HEK293 (cell line): ENCODE measurements around the gene SHISAL2A.

Experiments used
- AEBP2 ChIP-seq: fragments of 450-650 bp; formaldehyde crosslinking; IDR thresholded peaks from 2 replicates; pipeline ENCODE4 v1.5.1; 2016; ENCODE audit warnings: missing biosample characterization, missing genetic modification characterization, borderline replicate concordance
- BCL11B ChIP-seq: fragments of 450-650 bp; formaldehyde crosslinking; IDR thresholded peaks from 2 replicates; pipeline ENCODE4 v1.5.1; 2016; ENCODE audit warnings: low read depth, missing biosample characterization, missing genetic modification characterization
- HIC1 ChIP-seq: fragments of 450-650 bp; formaldehyde crosslinking; IDR thresholded peaks from 2 replicates; pipeline ENCODE4 v1.5.1; 2016; ENCODE audit warnings: missing biosample characterization, missing genetic modification characterization
- KLF17 ChIP-seq: fragments of 450-650 bp; formaldehyde crosslinking; IDR thresholded peaks from 2 replicates; pipeline ENCODE4 v1.5.1; 2016; ENCODE audit warnings: missing biosample characterization, missing genetic modification characterization
- SCRT2 ChIP-seq: fragments of 450-650 bp; formaldehyde crosslinking; IDR thresholded peaks from 2 replicates; pipeline ENCODE4 v1.5.1; 2016; ENCODE audit warnings: missing biosample characterization, missing genetic modification characterization
- ZBTB20 ChIP-seq: fragments of 450-650 bp; formaldehyde crosslinking; IDR thresholded peaks from 2 replicates; pipeline ENCODE4 v1.5.1; 2016; ENCODE audit warnings: missing biosample characterization, missing genetic modification characterization
- ZBTB21 ChIP-seq: fragments of 450-650 bp; formaldehyde crosslinking; IDR thresholded peaks from 2 replicates; pipeline ENCODE4 v1.5.1; 2017; ENCODE audit warnings: missing biosample characterization, missing genetic modification characterization
- ZBTB6 ChIP-seq: fragments of 450-650 bp; formaldehyde crosslinking; IDR thresholded peaks from 2 replicates; pipeline ENCODE4 v1.5.1; 2017; ENCODE audit warnings: missing biosample characterization, missing genetic modification characterization
- ZEB2 ChIP-seq: fragments of 450-650 bp; formaldehyde crosslinking; IDR thresholded peaks from 2 replicates; pipeline ENCODE4 v1.5.1; 2016; ENCODE audit warnings: missing biosample characterization, missing genetic modification characterization
- ZFHX2 ChIP-seq: fragments of 450-650 bp; formaldehyde crosslinking; conservative IDR thresholded peaks from 2 replicates; pipeline ENCODE4 v1.5.1; 2016; ENCODE audit warnings: missing biosample characterization, missing genetic modification characterization
- ZNF10 ChIP-seq: fragments of 450-650 bp; formaldehyde crosslinking; IDR thresholded peaks from 2 replicates; pipeline ENCODE4 v1.5.1; 2017; ENCODE audit warnings: missing biosample characterization, missing genetic modification characterization
- ZNF114 ChIP-seq: fragments of 450-650 bp; formaldehyde crosslinking; IDR thresholded peaks from 2 replicates; pipeline ENCODE4 v1.5.0; 2017; ENCODE audit warnings: missing biosample characterization, missing genetic modification characterization
- ZNF184 ChIP-seq: fragments of 450-650 bp; IDR thresholded peaks from 2 replicates; pipeline ENCODE4 v1.5.1; 2018; ENCODE audit warnings: missing biosample characterization, mild to moderate bottlenecking, missing genetic modification characterization
- ZNF239 ChIP-seq: fragments of 450-650 bp; formaldehyde crosslinking; IDR thresholded peaks from 2 replicates; pipeline ENCODE4 v1.5.1; 2016; ENCODE audit warnings: missing biosample characterization, missing genetic modification characterization
- ZNF274 ChIP-seq, 2 experiments: fragments of 200-500 bp in 1 of 2; fragments of 450-650 bp in 1 of 2; sonication (Bioruptor generic) in 1 of 2; formaldehyde crosslinking in 1 of 2; IDR thresholded peaks; 2 replicates each; pipeline versions ENCODE4 v1.5.1 to v1.6.1; 2014 to 2016; ENCODE audit warnings: borderline replicate concordance in 1 of 2, inconsistent platforms in 1 of 2, low read length in 1 of 2, missing biosample characterization in 1 of 2, missing genetic modification characterization in 1 of 2
- ZNF350 ChIP-seq: fragments of 450-650 bp; formaldehyde crosslinking; IDR thresholded peaks from 2 replicates; pipeline ENCODE4 v1.5.0; 2017; ENCODE audit warnings: missing biosample characterization, mild to moderate bottlenecking, missing genetic modification characterization
- ZNF362 ChIP-seq: fragments of 450-650 bp; formaldehyde crosslinking; IDR thresholded peaks from 2 replicates; pipeline ENCODE4 v1.5.1; 2016; ENCODE audit warnings: missing biosample characterization, missing genetic modification characterization
- ZNF366 ChIP-seq: fragments of 450-650 bp; formaldehyde crosslinking; conservative IDR thresholded peaks from 2 replicates; pipeline ENCODE4 v1.5.1; 2016; ENCODE audit warnings: missing biosample characterization, missing genetic modification characterization
- ZNF391 ChIP-seq: fragments of 450-650 bp; formaldehyde crosslinking; IDR thresholded peaks from 2 replicates; pipeline ENCODE4 v1.5.1; 2016; ENCODE audit warnings: low read depth, missing biosample characterization, missing genetic modification characterization, borderline replicate concordance
- ZNF394 ChIP-seq: fragments of 450-650 bp; formaldehyde crosslinking; IDR thresholded peaks from 2 replicates; pipeline ENCODE4 v1.5.1; 2016; ENCODE audit warnings: missing biosample characterization, missing genetic modification characterization, mild to moderate bottlenecking, moderate library complexity, borderline replicate concordance
- ZNF513 ChIP-seq: fragments of 450-650 bp; IDR thresholded peaks from 2 replicates; pipeline ENCODE4 v1.5.1; 2018; ENCODE audit warnings: missing biosample characterization, missing genetic modification characterization
- ZNF558 ChIP-seq: fragments of 450-650 bp; formaldehyde crosslinking; IDR thresholded peaks from 2 replicates; pipeline ENCODE4 v1.5.1; 2016; ENCODE audit warnings: missing biosample characterization, missing genetic modification characterization
- ZNF596 ChIP-seq: fragments of 450-650 bp; IDR thresholded peaks from 2 replicates; pipeline ENCODE4 v1.5.0; 2018; ENCODE audit warnings: missing biosample characterization, mild to moderate bottlenecking, missing genetic modification characterization, moderate library complexity
- ZNF629 ChIP-seq: fragments of 450-650 bp; formaldehyde crosslinking; IDR thresholded peaks from 2 replicates; pipeline ENCODE4 v1.5.1; 2017; ENCODE audit warnings: missing biosample characterization, missing genetic modification characterization
- ZNF692 ChIP-seq: fragments of 450-650 bp; formaldehyde crosslinking; IDR thresholded peaks from 2 replicates; pipeline ENCODE4 v1.5.1; 2016; ENCODE audit warnings: missing biosample characterization, missing genetic modification characterization
- ZNF768 ChIP-seq: fragments of 450-650 bp; formaldehyde crosslinking; IDR thresholded peaks from 2 replicates; pipeline ENCODE4 v1.5.1; 2018; ENCODE audit warnings: missing biosample characterization, mild to moderate bottlenecking, missing genetic modification characterization
- ZNF777 ChIP-seq: fragments of 450-650 bp; formaldehyde crosslinking; IDR thresholded peaks from 2 replicates; pipeline ENCODE4 v1.5.1; 2017; ENCODE audit warnings: missing biosample characterization, missing genetic modification characterization, borderline replicate concordance
- ZNF843 ChIP-seq: fragments of 450-650 bp; formaldehyde crosslinking; IDR thresholded peaks from 2 replicates; pipeline ENCODE4 v1.5.1; 2016; ENCODE audit warnings: missing biosample characterization, missing genetic modification characterization

Gene SHISAL2A

GRCh38 chr1:52702886-52703787 lies 70.2 kb downstream of the SHISAL2A start (continued):
- TF ChIP-seq ZBTB6 (tag by site-specific recombination) (no peak), KLF17 (0 out of 2 replicates have a peak, but pooled peaks have one; percentile 65), ZBTB20 (peak; percentile 84), ZNF777 (tag by site-specific recombination) (no peak), ZFHX2 (tag by site-specific recombination) (no peak), SCRT2 (peak; percentile 90), ZNF274 (IDR thresholded peaks at IDR 0.05; ENCODE audit: low read length) (no peak), ZNF274 (tag by site-specific recombination; IDR thresholded peaks at IDR 0.05; ENCODE audit: borderline replicate concordance) (no peak), ZNF114 (tag by site-specific recombination) (no peak), ZNF596 (tag by site-specific recombination) (no peak), AEBP2 (tag by site-specific recombination) (no peak), ZNF843 (tag by site-specific recombination) (peak; percentile 60; the same call in 1 of the 2 replicates), ZNF394 (peak; percentile 56; the same call in 1 of the 2 replicates), ZNF768 (tag by site-specific recombination) (peak; percentile 86; the same call in 1 of the 2 replicates), ZBTB21 (tag by site-specific recombination) (peak; percentile 38), ZNF239 (tag by site-specific recombination) (0 out of 2 replicates have a peak, but pooled peaks have one; percentile 24), ZNF692 (tag by site-specific recombination) (peak; percentile 81), ZNF184 (tag by site-specific recombination) (no peak), ZEB2 (tag by site-specific recombination) (peak; percentile 93), BCL11B (tag by site-specific recombination) (peak; percentile 64; the same call in 1 of the 2 replicates), HIC1 (tag by site-specific recombination) (peak; percentile 95), ZNF629 (tag by site-specific recombination) (peak; percentile 82), ZNF366 (tag by site-specific recombination) (peak; percentile 55; the same call in 1 of the 2 replicates), ZNF513 (no peak), ZNF362 (tag by site-specific recombination) (no peak), ZNF558 (peak; percentile 26; the same call in 1 of the 2 replicates), ZNF391 (tag by site-specific recombination) (peak; percentile 65; the same call in 1 of the 2 replicates), ZNF350 (tag by site-specific recombination) (no peak), ZNF10 (tag by site-specific recombination) (peak; percentile 45; the same call in 1 of the 2 replicates)
